ENCODE results near the gene NEU3. TPM values are rescaled to one million over a fixed set of nuclear protein-coding genes. Genes with fewer than 3 reads are reported as not detected.

NEU3 gene
- total and polyA plus RNA-seq, 4 donors, result 2.7 to 9.5 (median 5.3) TPM

DNA sequence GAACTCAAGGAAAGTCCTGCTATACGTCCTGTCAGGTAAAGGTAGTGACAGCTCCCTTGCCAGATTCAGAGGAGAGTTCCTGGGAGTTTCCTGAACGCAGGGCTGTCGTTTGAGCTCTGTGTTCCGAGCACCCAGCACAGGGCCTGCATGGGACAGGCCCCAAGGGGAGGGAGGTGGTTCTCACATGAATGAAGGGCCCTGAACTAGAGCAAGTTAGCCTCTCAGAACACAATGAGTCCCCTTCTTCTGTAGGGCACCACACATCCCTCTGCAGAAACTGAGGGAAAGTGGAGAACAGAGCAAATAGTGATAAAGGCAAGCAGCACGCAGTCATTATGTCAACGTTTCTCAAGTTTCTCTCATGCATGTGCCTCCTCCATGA lies 35.3 kb downstream of the NEU3 start:
- DNase-seq (ENCODE audit: low spot score), result no peak
- no peak overlapping the region for H3K4me3 ChIP-seq (ENCODE audit: low read depth in 1 of 3, low read length in 3 of 3)
- no peak overlapping the region for H3K9ac ChIP-seq (ENCODE audit: low read depth in 1 of 2, low read length in 2 of 2)
- no peak overlapping the region for H3K27ac ChIP-seq (ENCODE audit: low read depth in 1 of 2, low read length in 2 of 2)
- WGBS, result 93% methylated on average over 6 of the region's 6 CpGs
- no peaks in the 10 kb centered on the region for H3K9me3 ChIP-seq (ENCODE audit: control insufficient read depth in 4 of 4, low read length in 3 of 4)
- TF ChIP-seq, protein P1, sequence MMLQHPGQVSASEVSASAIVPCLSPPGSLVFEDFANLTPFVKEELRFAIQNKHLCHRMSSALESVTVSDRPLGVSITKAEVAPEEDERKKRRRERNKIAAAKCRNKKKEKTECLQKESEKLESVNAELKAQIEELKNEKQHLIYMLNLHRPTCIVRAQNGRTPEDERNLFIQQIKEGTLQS (IDR thresholded peaks at IDR 0.05), result no peak
- TF ChIP-seq, protein P2, sequence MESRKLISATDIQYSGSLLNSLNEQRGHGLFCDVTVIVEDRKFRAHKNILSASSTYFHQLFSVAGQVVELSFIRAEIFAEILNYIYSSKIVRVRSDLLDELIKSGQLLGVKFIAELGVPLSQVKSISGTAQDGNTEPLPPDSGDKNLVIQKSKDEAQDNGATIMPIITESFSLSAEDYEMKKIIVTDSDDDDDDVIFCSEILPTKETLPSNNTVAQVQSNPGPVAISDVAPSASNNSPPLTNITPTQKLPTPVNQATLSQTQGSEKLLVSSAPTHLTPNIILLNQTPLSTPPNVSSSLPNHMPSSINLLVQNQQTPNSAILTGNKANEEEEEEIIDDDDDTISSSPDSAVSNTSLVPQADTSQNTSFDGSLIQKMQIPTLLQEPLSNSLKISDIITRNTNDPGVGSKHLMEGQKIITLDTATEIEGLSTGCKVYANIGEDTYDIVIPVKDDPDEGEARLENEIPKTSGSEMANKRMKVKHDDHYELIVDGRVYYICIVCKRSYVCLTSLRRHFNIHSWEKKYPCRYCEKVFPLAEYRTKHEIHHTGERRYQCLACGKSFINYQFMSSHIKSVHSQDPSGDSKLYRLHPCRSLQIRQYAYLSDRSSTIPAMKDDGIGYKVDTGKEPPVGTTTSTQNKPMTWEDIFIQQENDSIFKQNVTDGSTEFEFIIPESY (IDR thresholded peaks at IDR 0.05), result no peak
- TF ChIP-seq GABPA (IDR thresholded peaks at IDR 0.05 in 1 of 2, conservative IDR thresholded peaks at IDR 0.05 in 1 of 2) (no peak), FOXA1 (IDR thresholded peaks at IDR 0.05) (no peak), JUND (IDR thresholded peaks at IDR 0.05) (no peak), NR2F2 (IDR thresholded peaks at IDR 0.05) (no peak), RXRA (IDR thresholded peaks at IDR 0.05) (no peak), HNF4G (IDR thresholded peaks at IDR 0.05) (no peak), YY1 (IDR thresholded peaks at IDR 0.05) (no peak), TAF1 (conservative IDR thresholded peaks at IDR 0.05) (no peak), SP1 (IDR thresholded peaks at IDR 0.05) (no peak), RAD21 (IDR thresholded peaks at IDR 0.05) (no peak), FOXA2 (IDR thresholded peaks at IDR 0.05) (no peak), HNF4A (conservative IDR thresholded peaks at IDR 0.05) (no peak), EGR1 (IDR thresholded peaks at IDR 0.05; ENCODE audit: low read depth in 2 of 2) (no peak)
- TF ChIP-seq, protein P3, sequence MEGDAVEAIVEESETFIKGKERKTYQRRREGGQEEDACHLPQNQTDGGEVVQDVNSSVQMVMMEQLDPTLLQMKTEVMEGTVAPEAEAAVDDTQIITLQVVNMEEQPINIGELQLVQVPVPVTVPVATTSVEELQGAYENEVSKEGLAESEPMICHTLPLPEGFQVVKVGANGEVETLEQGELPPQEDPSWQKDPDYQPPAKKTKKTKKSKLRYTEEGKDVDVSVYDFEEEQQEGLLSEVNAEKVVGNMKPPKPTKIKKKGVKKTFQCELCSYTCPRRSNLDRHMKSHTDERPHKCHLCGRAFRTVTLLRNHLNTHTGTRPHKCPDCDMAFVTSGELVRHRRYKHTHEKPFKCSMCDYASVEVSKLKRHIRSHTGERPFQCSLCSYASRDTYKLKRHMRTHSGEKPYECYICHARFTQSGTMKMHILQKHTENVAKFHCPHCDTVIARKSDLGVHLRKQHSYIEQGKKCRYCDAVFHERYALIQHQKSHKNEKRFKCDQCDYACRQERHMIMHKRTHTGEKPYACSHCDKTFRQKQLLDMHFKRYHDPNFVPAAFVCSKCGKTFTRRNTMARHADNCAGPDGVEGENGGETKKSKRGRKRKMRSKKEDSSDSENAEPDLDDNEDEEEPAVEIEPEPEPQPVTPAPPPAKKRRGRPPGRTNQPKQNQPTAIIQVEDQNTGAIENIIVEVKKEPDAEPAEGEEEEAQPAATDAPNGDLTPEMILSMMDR (IDR thresholded peaks at IDR 0.05; ENCODE audit: low read depth, low read length, missing input control), result no peak
- TF ChIP-seq, protein P4, sequence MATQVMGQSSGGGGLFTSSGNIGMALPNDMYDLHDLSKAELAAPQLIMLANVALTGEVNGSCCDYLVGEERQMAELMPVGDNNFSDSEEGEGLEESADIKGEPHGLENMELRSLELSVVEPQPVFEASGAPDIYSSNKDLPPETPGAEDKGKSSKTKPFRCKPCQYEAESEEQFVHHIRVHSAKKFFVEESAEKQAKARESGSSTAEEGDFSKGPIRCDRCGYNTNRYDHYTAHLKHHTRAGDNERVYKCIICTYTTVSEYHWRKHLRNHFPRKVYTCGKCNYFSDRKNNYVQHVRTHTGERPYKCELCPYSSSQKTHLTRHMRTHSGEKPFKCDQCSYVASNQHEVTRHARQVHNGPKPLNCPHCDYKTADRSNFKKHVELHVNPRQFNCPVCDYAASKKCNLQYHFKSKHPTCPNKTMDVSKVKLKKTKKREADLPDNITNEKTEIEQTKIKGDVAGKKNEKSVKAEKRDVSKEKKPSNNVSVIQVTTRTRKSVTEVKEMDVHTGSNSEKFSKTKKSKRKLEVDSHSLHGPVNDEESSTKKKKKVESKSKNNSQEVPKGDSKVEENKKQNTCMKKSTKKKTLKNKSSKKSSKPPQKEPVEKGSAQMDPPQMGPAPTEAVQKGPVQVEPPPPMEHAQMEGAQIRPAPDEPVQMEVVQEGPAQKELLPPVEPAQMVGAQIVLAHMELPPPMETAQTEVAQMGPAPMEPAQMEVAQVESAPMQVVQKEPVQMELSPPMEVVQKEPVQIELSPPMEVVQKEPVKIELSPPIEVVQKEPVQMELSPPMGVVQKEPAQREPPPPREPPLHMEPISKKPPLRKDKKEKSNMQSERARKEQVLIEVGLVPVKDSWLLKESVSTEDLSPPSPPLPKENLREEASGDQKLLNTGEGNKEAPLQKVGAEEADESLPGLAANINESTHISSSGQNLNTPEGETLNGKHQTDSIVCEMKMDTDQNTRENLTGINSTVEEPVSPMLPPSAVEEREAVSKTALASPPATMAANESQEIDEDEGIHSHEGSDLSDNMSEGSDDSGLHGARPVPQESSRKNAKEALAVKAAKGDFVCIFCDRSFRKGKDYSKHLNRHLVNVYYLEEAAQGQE (IDR thresholded peaks at IDR 0.05), result no peak
- TF ChIP-seq, protein P5, sequence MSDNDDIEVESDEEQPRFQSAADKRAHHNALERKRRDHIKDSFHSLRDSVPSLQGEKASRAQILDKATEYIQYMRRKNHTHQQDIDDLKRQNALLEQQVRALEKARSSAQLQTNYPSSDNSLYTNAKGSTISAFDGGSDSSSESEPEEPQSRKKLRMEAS (IDR thresholded peaks at IDR 0.05), result no peak
- no peaks in the 10 kb centered on the region for H3K4me1 ChIP-seq (ENCODE audit: control insufficient read depth in 4 of 4, insufficient read depth in 4 of 4, low read length in 3 of 4)
- H3K27me3 ChIP-seq (ENCODE audit: control insufficient read depth in 4 of 4, insufficient read depth in 4 of 4, low read length in 3 of 4), result no peaks in the 10 kb centered on the region
- H3K36me3 ChIP-seq (ENCODE audit: control insufficient read depth in 4 of 4, insufficient read depth in 3 of 4, low read depth in 1 of 4, low read length in 3 of 4), result no peaks in the 10 kb centered on the region
